Measurements from ENCODE around the gene SH3RF3. TPM values are rescaled to one million over a fixed set of nuclear protein-coding genes. Genes with fewer than 3 reads are reported as not detected.

The SH3RF3 gene
- total RNA-seq, 1 experiment from 2014 or later: 0.98 TPM

GRCh38 chr2:109293663-109294062, 164.7 kb downstream of the SH3RF3 start:
- POLR2A ChIA-PET: no interaction called here
- Histone ChIP-seq H3K27me3 (replicated peaks; ENCODE audit: control insufficient read depth, insufficient read depth, low read length) (peaks cover 1% of the 10 kb centered on the region), H3K4me3 (ENCODE audit: low read depth, low read length) (no peak overlapping the region), H3K9me3 (no peaks in the 10 kb centered on the region), H3K4me1 (no peaks in the 10 kb centered on the region), H3K36me3 (ENCODE audit: control insufficient read depth, insufficient read depth, low read length) (no peaks in the 10 kb centered on the region)
- Mint-ChIP-seq H3K4me3 (ENCODE audit: unreplicated experiment) (no peak overlapping the region), H3K4me1 (ENCODE audit: low read depth, unreplicated experiment) (no peaks in the 10 kb centered on the region), H3K9me3 (ENCODE audit: unreplicated experiment) (no peaks in the 10 kb centered on the region), H3K27me3 (ENCODE audit: insufficient read depth, unreplicated experiment) (peaks cover 15% of the 10 kb centered on the region), H3K36me3 (ENCODE audit: insufficient read depth, unreplicated experiment) (no peaks in the 10 kb centered on the region), H3K27ac (ENCODE audit: unreplicated experiment) (no peak overlapping the region)
- CTCF ChIA-PET: no interaction called here
- intact Hi-C loops (cut with micrococcal nuclease; ENCODE audit: unreplicated experiment): no loop called here
- no peak for DNase-seq
- BruUV-seq (replicated peaks): no TSS peak
- TF ChIP-seq, protein P1, sequence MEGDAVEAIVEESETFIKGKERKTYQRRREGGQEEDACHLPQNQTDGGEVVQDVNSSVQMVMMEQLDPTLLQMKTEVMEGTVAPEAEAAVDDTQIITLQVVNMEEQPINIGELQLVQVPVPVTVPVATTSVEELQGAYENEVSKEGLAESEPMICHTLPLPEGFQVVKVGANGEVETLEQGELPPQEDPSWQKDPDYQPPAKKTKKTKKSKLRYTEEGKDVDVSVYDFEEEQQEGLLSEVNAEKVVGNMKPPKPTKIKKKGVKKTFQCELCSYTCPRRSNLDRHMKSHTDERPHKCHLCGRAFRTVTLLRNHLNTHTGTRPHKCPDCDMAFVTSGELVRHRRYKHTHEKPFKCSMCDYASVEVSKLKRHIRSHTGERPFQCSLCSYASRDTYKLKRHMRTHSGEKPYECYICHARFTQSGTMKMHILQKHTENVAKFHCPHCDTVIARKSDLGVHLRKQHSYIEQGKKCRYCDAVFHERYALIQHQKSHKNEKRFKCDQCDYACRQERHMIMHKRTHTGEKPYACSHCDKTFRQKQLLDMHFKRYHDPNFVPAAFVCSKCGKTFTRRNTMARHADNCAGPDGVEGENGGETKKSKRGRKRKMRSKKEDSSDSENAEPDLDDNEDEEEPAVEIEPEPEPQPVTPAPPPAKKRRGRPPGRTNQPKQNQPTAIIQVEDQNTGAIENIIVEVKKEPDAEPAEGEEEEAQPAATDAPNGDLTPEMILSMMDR (IDR thresholded peaks at IDR 0.05; ENCODE audit: insufficient read depth in 1 of 2, low read depth in 1 of 2, low read length in 1 of 2, severe bottlenecking in 1 of 2, unreplicated experiment in 1 of 2): no peak

- H3K27me3 Mint-ChIP-seq (ENCODE audit: insufficient read depth, unreplicated experiment): peaks cover 15% of the 10 kb centered on the region
- CTCF ChIA-PET: no interaction called here
Measured at GRCh38 chr2:109294523-109294922, 165.5 kb downstream of the SH3RF3 start.

GRCh38 chr2:109295070-109295780, 166.2 kb downstream of the SH3RF3 start:
- intact Hi-C loops (cut with micrococcal nuclease; ENCODE audit: unreplicated experiment): no loop called here

More at GRCh38 chr2:109294523-109294922, 165.5 kb downstream of the SH3RF3 start:
- H3K27ac Mint-ChIP-seq (ENCODE audit: unreplicated experiment): no peak overlapping the region
- H3K27me3 ChIP-seq (replicated peaks; ENCODE audit: control insufficient read depth, insufficient read depth, low read length): peaks cover 1% of the 10 kb centered on the region
- no peak overlapping the region for H3K4me3 Mint-ChIP-seq (ENCODE audit: unreplicated experiment)
- no peaks in the 10 kb centered on the region for H3K4me1 Mint-ChIP-seq (ENCODE audit: low read depth, unreplicated experiment)
- H3K36me3 ChIP-seq (ENCODE audit: control insufficient read depth, insufficient read depth, low read length): no peaks in the 10 kb centered on the region
- no peak overlapping the region for H3K4me3 ChIP-seq (ENCODE audit: low read depth, low read length)
- BruUV-seq (replicated peaks): no TSS peak
- H3K4me1 ChIP-seq: no peaks in the 10 kb centered on the region
- TF ChIP-seq, protein P1 (IDR thresholded peaks at IDR 0.05; ENCODE audit: insufficient read depth in 1 of 2, low read depth in 1 of 2, low read length in 1 of 2, severe bottlenecking in 1 of 2, unreplicated experiment in 1 of 2): no peak
- POLR2A ChIA-PET: no interaction called here
- H3K9me3 Mint-ChIP-seq (ENCODE audit: unreplicated experiment): no peaks in the 10 kb centered on the region
- intact Hi-C loops (cut with micrococcal nuclease; ENCODE audit: unreplicated experiment): no loop called here
- H3K36me3 Mint-ChIP-seq (ENCODE audit: insufficient read depth, unreplicated experiment): no peaks in the 10 kb centered on the region
- no peak for DNase-seq
- H3K9me3 ChIP-seq: no peaks in the 10 kb centered on the region

More at GRCh38 chr2:109295070-109295780, 166.2 kb downstream of the SH3RF3 start:
- H3K27me3 ChIP-seq (replicated peaks; ENCODE audit: control insufficient read depth, insufficient read depth, low read length): peaks cover 1% of the 10 kb centered on the region
- Mint-ChIP-seq H3K27me3 (ENCODE audit: insufficient read depth, unreplicated experiment) (peaks cover 11% of the 10 kb centered on the region), H3K4me1 (ENCODE audit: low read depth, unreplicated experiment) (no peaks in the 10 kb centered on the region), H3K27ac (ENCODE audit: unreplicated experiment) (no peak overlapping the region), H3K9me3 (ENCODE audit: unreplicated experiment) (no peaks in the 10 kb centered on the region), H3K4me3 (ENCODE audit: unreplicated experiment) (no peak overlapping the region), H3K36me3 (ENCODE audit: insufficient read depth, unreplicated experiment) (no peaks in the 10 kb centered on the region)
- no peaks in the 10 kb centered on the region for H3K4me1 ChIP-seq
- DNase-seq: no peak
- no peaks in the 10 kb centered on the region for H3K36me3 ChIP-seq (ENCODE audit: control insufficient read depth, insufficient read depth, low read length)
- H3K4me3 ChIP-seq (ENCODE audit: low read depth, low read length): no peak overlapping the region
- ChIA-PET CTCF (no interaction called here), POLR2A (no interaction called here)
- TF ChIP-seq, protein P1 (IDR thresholded peaks at IDR 0.05; ENCODE audit: insufficient read depth in 1 of 2, low read depth in 1 of 2, low read length in 1 of 2, severe bottlenecking in 1 of 2, unreplicated experiment in 1 of 2): no peak
- H3K9me3 ChIP-seq: no peaks in the 10 kb centered on the region
- BruUV-seq (replicated peaks): no TSS peak

Data from Caco-2 (cell line).